ENCODE data around the gene ELAVL1.

The ELAVL1 gene

GRCh38 chr19:7977021-7977722 lies 28.3 kb downstream of the ELAVL1 start:
- no peak for TF ChIP-seq CTCF (IDR thresholded peaks at IDR 0.05)

- TF ChIP-seq CTCF (IDR thresholded peaks at IDR 0.05): no peak
Measured at GRCh38 chr19:7976461-7976860, 29.0 kb downstream of the ELAVL1 start.

GRCh38 chr19:7975037-7975436 lies 30.4 kb downstream of the ELAVL1 start:
- TF ChIP-seq CTCF (IDR thresholded peaks at IDR 0.05): no peak

GRCh38 chr19:7973883-7974282 lies 31.6 kb downstream of the ELAVL1 start:
- TF ChIP-seq CTCF (IDR thresholded peaks at IDR 0.05): no peak

GRCh38 chr19:7971553-7972520 lies 33.6 kb downstream of the ELAVL1 start:
- no peak for TF ChIP-seq CTCF (IDR thresholded peaks at IDR 0.05)

GRCh38 chr19:7970716-7971448 lies 34.6 kb downstream of the ELAVL1 start:
- TF ChIP-seq CTCF (IDR thresholded peaks at IDR 0.05): peak; percentile 87

DNA sequence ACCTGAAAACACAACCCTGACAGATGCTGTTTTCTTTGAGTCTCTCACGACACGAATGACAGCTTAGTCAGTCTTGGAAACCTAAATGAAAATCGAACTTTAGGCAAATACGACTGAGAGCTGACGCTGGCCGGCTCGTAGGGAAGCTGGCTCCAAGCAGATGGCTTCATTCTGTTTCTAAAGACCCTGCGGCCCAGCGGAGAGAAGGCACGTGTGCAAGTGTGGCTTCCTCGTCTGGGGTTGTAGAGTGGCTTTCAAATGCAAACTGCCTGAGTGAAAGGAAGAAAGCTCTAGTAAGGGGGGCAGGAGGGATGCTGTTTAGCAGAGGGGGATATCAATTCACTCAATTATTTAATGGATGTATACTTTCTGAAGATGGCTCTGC lies 35.9 kb downstream of the ELAVL1 start:
- TF ChIP-seq CTCF (IDR thresholded peaks at IDR 0.05): no peak

Measured in LNCAP (cell line).